Ectodermal cell (in vitro differentiated cells): Measurements from ENCODE around the gene KAZN.

Experiments used
- H3K27ac ChIP-seq: 2 replicates; pipeline ENCODE4 v1.7.0; 2013; ENCODE audit warnings: mild to moderate bottlenecking, low read depth, low read length; ENCODE audit not compliant: insufficient read depth, poor library complexity, severe bottlenecking
- H3K27me3 ChIP-seq: 2 replicates; pipeline ENCODE4 v1.7.0; 2013; ENCODE audit warnings: mild to moderate bottlenecking, low read length; ENCODE audit not compliant: insufficient read depth, control insufficient read depth, poor library complexity, severe bottlenecking
- H3K36me3 ChIP-seq: one replicate; pipeline ENCODE4 v1.7.0; 2013; ENCODE audit warnings: low read length; ENCODE audit not compliant: control insufficient read depth, insufficient read depth
- H3K4me1 ChIP-seq: one replicate; pipeline ENCODE4 v1.7.0; 2013; ENCODE audit warnings: low read length; ENCODE audit not compliant: control insufficient read depth, insufficient read depth
- H3K4me3 ChIP-seq: 2 replicates; pipeline ENCODE4 v1.7.0; 2013; ENCODE audit warnings: low read depth, low read length, control low read depth; ENCODE audit not compliant: insufficient read depth
- H3K9me3 ChIP-seq: 2 replicates; pipeline ENCODE4 v1.7.0; 2013; ENCODE audit warnings: mild to moderate bottlenecking, low read length, moderate library complexity; ENCODE audit not compliant: control insufficient read depth
- WGBS, 2 experiments: methylation state at CpG; one replicate each; pipeline ENCODE4 v1.1.7; 2013; ENCODE audit warnings: missing lambda C conversion rate in 2 of 2; 5-methylcytosine and 5-hydroxymethylcytosine counted together

The KAZN gene

GRCh38 chr1:15156807-15157380, 558.4 kb downstream of the KAZN start:
- H3K36me3 ChIP-seq = no peaks in the 10 kb centered on the region
- no peaks in the 10 kb centered on the region for H3K4me1 ChIP-seq
- H3K27ac ChIP-seq = no peak overlapping the region
- H3K4me3 ChIP-seq = no peak overlapping the region
- 77 to 79% methylated on average over 9 of the region's 9 CpGs for whole genome bisulfite sequencing, 2 experiments
- H3K27me3 ChIP-seq = peaks cover 29% of the 10 kb centered on the region
- no peaks in the 10 kb centered on the region for H3K9me3 ChIP-seq

GRCh38 chr1:15157524-15158399, 559.3 kb downstream of the KAZN start:
- H3K4me3 ChIP-seq = no peak overlapping the region
- H3K36me3 ChIP-seq = no peaks in the 10 kb centered on the region
- WGBS, 2 experiments = 83 to 87% methylated on average over 17 of the region's 17 CpGs
- H3K9me3 ChIP-seq = no peaks in the 10 kb centered on the region
- H3K27ac ChIP-seq = no peak overlapping the region
- H3K4me1 ChIP-seq = no peaks in the 10 kb centered on the region
- H3K27me3 ChIP-seq = peaks cover 20% of the 10 kb centered on the region

GRCh38 chr1:15158506-15159165, 560.2 kb downstream of the KAZN start:
- 94% methylated on average over 13 of the region's 13 CpGs for WGBS, 2 experiments
- peaks cover 12% of the 10 kb centered on the region for H3K27me3 ChIP-seq
- H3K36me3 ChIP-seq = no peaks in the 10 kb centered on the region
- no peak overlapping the region for H3K27ac ChIP-seq
- H3K4me3 ChIP-seq = no peak overlapping the region
- H3K4me1 ChIP-seq = no peaks in the 10 kb centered on the region
- no peaks in the 10 kb centered on the region for H3K9me3 ChIP-seq

- 84% methylated on average over 7 of the region's 7 CpGs for WGBS, 2 experiments
- no peak overlapping the region for H3K27ac ChIP-seq
- H3K9me3 ChIP-seq = no peaks in the 10 kb centered on the region
- H3K4me3 ChIP-seq = no peak overlapping the region
- no peaks in the 10 kb centered on the region for H3K36me3 ChIP-seq
- no peaks in the 10 kb centered on the region for H3K4me1 ChIP-seq
- peaks cover 7% of the 10 kb centered on the region for H3K27me3 ChIP-seq
These were observed 560.7 kb downstream of the KAZN start for GRCh38 chr1:15159166-15159555.

- no peaks in the 10 kb centered on the region for H3K27me3 ChIP-seq
- no peaks in the 10 kb centered on the region for H3K4me1 ChIP-seq
- H3K9me3 ChIP-seq = no peaks in the 10 kb centered on the region
- no peak overlapping the region for H3K27ac ChIP-seq
- H3K36me3 ChIP-seq = no peaks in the 10 kb centered on the region
- 66 to 67% methylated on average over 8 of the region's 8 CpGs for WGBS, 2 experiments
- H3K4me3 ChIP-seq = no peak overlapping the region
These were observed 562.1 kb downstream of the KAZN start for GRCh38 chr1:15160626-15161025.

DNA sequence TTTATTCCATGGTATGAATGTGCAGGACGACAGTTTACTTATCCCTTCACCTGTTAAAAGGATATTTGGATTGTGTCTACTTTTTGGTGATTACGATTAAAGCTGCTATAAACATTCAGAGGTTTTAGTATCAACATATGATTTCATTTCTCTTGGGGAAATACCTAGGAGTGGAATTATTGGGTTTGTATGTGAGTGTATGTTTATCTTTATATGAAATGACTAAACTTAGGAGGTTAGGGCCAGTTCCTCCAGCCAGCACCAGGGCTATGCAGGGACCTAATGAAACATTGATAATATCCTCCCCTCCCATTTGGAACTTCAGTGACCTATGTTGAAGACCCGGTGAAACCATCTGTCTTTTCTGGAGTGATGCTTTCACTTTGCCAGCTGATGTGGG, 568.9 kb downstream of the KAZN start:
- Histone ChIP-seq H3K4me3 (no peak overlapping the region), H3K27me3 (no peaks in the 10 kb centered on the region), H3K36me3 (no peaks in the 10 kb centered on the region), H3K27ac (no peak overlapping the region), H3K9me3 (no peaks in the 10 kb centered on the region), H3K4me1 (no peaks in the 10 kb centered on the region)
- 75 to 88% methylated on average over 1 to 3 of the region's 3 CpGs for WGBS, 2 experiments
